T47D (cell line): Measurements from ENCODE around the gene TPP1.

Experiments
- DNase-seq, 2 experiments: peaks; one replicate each; pipeline versions ENCODE4 v3.0.0 to v3.0.0-alpha.2; 2011 to 2012; ENCODE audit warnings: low read depth in 1 of 2, low spot score in 1 of 2
- JUND ChIP-seq: IDR thresholded peaks from 2 replicates; pipeline ENCODE4 v1.6.1; 2012; ENCODE audit warnings: low read depth
- in situ Hi-C: cut with HindIII; loops from 2 replicates; pipeline ENCODE4 v1.10.0; 2016; ENCODE audit warnings: low sequenced_read_pairs, low pct_unique_long_range_greater_than_20kb

TPP1 gene

GRCh38 chr11:6563667-6564066 lies 55.6 kb downstream of the TPP1 start:
- no peak for TF ChIP-seq JUND
- no peak for DNase-seq
- in situ Hi-C loops: no loop called here

GRCh38 chr11:6563121-6563619 lies 56.1 kb downstream of the TPP1 start:
- no peak for DNase-seq

More at GRCh38 chr11:6563121-6563619, 56.1 kb downstream of the TPP1 start:
- in situ Hi-C loops: no loop called here
- TF ChIP-seq JUND: no peak
